LNCAP (cell line): ENCODE measurements around the gene IGFALS.

Source experiments
- CTCF ChIP-seq: fragments of 450-650 bp; IDR thresholded peaks from 2 replicates; pipeline ENCODE4 v1.5.1; 2017; ENCODE audit warnings: mild to moderate bottlenecking

IGFALS gene

DNA sequence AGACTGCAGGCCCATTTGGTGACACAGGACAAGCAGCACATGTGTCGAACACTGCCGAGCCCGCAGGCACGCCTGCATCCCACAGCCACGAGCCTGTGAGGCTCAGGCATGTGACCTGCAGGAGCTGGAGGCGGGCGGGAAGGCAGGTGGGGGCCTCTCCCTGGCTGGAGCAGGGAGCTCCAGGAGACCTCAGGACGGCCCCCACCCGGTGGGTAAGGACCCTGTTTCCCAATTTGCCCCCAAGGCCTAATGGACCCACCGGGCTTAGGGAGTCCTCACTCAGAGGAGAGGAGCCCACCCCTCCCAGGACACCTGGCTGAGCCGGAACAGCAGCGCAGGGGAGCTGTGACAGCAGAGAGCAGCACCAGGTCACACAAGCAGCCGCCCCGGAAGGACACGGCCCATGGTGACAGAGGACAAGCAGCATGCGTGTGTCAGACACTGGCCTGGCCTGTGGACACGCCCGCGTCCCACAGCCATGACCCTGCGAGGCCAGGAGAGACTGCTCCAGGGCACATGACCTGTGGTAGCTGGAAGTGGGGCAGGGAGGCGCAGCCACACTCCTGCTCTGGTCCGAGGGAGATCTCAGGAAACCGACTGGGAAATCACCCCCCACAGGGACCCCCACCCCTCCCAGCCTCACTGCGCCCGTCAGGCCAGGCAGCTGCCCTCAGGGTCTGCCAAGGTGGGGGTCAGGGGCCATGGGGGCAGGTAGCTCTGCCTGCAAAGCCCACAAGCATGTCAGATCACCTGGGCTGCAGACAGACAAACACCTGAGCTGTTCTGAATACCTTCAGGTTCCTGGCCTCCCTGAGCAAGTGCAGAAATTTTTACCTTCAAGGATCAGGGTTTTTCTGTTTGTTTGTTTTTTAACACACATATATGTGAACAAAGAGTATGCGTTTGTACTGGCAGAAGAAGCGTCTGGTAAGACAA is 13.5 kb downstream of the IGFALS start:
- TF ChIP-seq CTCF: no peak

- no peak for TF ChIP-seq CTCF
Measured at GRCh38 chr16:1779234-1779701, 14.2 kb downstream of the IGFALS start.

- TF ChIP-seq CTCF: no peak
Measured at GRCh38 chr16:1778200-1779179, 15.0 kb downstream of the IGFALS start.

DNA sequence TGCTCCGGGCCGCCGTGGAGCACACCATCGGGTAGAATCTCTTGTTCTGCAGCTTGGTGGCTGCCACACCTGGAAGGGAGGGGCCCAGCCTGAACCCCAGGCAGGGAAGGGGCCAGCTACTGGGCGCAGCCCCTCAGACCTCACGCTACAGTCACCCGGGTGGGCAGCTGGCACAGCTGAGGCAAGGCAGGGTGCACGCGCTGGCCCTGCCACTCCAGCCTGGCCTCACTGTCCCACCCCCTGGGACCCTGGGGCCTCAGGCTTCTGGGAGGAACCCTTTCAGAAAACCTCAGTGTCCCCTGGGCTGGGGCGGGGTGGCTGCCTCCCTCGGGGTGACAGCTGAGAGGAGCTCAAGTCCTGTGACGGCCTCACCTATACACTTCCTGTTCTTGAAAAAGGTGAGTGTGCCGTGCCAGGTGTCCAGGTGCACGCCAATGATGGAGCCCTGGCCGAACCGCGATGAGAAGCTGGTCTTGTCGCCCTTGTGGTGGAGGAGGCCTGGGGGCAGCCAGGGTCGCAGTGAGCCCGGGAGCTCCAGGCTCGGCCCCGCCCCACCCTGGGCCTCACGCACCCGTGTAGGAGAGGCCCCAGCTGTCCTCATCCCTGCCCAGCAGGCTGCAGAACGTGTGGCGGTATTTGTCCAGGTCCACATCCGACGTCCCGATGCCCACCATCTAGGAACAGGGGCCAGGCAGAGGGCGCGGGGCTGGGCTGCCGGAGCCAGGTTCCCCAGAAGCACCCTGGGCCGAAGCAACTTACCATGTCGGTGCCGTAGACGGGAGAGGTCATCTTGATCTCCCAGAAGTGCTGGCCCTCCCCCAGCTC is 15.9 kb downstream of the IGFALS start:
- no peak for TF ChIP-seq CTCF

GRCh38 chr16:1776991-1777374 is 16.5 kb downstream of the IGFALS start:
- no peak for TF ChIP-seq CTCF

GRCh38 chr16:1776672-1776955 is 16.9 kb downstream of the IGFALS start:
- no peak for TF ChIP-seq CTCF
